HG02623 (cell line): ENCODE measurements around the gene RARG.
A peak's percentile ranks its signal among the peaks of the same experiment; 100 is the strongest.
"Not testable (repeated sequence)": the region's sequence is repeated elsewhere in the genome, so short reads cannot be mapped to it uniquely, and the experiment has no call there.

Experiments
- ATAC-seq: cut with Tn5 transposase; IDR thresholded peaks from one replicate; pipeline ENCODE4 v1.9.1; 2021; ENCODE audit warnings: moderate library complexity; ENCODE audit not compliant: unreplicated experiment

Gene RARG

DNA sequence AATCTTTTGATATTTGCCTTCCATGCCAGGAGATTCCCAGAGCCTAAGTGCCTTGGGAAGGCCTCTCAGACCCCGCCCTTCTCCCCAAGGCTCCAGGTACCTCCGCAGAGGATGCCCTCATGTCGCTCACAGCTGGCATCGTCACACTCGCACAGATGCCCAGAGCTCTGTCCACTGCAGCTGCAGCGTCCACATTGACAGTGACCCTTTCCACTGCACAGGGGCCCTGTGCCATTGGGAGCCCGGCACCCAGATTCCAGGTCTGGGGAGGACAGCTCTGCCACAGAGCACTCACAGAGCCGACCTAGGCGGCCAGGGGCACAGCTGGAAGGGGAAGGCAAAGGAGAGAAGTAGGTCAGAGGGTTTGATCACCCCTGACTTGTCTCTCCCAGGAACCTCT lies 39.0 kb downstream of the RARG start:
- ATAC-seq, result no peak

GRCh38 chr12:53192531-53193021 lies 39.4 kb downstream of the RARG start:
- no peak for ATAC-seq

DNA sequence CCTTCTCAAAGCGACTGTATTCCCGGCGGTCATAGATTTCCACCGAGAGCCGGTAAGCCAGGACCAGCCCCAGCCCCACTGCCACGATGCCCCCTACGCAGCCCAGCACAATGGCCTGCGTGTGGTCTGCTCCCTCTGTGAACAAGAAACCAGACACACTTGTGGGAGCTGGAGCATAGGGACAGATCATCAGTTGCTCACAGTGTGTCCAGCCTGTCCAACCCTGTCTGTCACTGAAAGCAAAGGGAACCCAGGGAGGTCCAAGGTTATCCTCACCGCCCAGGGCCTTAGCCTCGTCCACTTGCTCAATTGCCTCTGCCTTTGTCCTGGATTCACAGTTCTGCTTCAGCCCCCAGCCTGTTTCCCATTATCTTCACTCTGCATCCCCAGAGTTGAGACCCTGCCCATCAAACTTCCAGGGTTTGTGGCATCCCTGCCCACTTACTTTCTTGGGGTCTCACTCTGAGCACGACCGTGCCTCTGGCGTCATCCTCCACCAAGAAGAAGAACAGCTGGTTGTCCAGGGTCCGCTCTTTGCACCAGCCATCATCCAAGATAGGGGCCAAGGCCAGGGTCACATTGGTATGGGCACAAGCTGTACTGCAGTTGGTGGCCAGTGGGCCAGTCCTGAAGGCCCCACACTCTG lies 40.0 kb downstream of the RARG start:
- ATAC-seq, result no peak

GRCh38 chr12:53191096-53191884 lies 40.7 kb downstream of the RARG start:
- ATAC-seq, result no peak

DNA sequence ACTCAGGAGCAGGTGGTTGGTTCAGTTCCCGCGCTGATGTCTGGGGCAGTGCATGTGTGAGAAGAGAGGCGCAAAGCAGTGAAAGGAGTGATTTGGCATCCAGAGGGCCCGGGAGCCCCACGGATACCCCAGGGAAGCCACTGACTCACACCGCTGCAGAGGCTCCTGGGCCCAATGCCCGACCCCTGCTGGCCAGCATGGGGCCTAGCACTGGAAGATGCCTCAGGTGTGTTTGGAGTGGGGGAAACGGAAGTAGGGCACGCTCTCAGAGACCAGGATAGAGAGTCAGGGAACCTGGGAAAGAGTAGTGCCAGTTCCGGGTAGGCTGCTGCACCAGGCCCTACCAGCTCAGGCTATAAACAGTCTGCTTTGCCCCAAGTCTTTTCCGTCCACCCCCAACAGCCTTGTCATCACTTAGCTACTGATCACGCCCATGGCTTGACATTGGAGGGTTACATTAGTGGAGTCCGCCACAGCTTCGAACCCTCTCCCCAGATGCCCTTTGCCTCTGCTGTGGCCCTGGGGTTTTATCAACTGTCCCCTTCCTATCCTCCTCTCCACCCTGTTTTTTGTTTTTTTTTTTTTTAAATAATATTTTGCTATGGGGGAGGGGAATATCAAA lies 41.8 kb downstream of the RARG start:
- no peak for ATAC-seq

DNA sequence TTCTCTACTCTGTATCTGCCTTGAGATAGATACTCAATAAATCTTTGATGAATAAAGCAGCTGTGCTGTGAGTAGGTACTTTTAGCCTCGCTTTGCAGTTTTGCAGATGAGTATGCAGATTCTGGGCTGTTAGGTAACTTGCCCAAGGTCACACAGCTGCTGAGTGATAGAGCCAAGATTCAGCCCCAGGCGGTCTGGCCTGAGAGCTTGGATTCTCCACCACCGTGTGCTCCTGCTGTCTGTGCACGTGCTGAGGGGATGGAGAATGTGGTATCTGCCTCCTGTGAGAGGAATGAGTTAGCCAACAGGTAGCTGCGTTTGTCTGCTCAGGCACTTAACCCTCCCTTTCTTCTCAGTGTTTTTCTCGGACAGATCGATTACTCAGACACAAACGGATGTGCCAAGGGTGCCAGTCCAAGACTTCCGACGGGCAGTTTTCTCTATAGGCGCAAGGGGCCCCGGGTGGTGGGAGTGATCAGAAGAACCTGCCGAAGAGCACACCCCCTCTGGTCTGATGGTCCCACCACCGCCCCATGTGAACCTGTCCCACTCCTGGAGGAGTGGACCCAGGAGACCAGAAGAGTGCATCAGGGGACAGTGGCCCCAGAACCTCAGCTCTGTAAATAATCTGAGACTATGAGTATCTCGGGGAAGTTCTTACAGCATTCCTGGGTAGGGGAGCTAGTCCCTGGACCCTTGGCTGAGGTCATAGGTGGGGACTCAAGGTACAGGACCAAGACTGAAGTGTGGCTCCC lies 44.7 kb downstream of the RARG start:
- ATAC-seq, result no peak

- ATAC-seq, result no peak
Measured at GRCh38 chr12:53186745-53187144, 45.3 kb downstream of the RARG start.

- no peak for ATAC-seq
Measured at GRCh38 chr12:53185582-53186153, 46.3 kb downstream of the RARG start.

GRCh38 chr12:53184828-53185227 lies 47.2 kb downstream of the RARG start:
- ATAC-seq, result no peak

DNA sequence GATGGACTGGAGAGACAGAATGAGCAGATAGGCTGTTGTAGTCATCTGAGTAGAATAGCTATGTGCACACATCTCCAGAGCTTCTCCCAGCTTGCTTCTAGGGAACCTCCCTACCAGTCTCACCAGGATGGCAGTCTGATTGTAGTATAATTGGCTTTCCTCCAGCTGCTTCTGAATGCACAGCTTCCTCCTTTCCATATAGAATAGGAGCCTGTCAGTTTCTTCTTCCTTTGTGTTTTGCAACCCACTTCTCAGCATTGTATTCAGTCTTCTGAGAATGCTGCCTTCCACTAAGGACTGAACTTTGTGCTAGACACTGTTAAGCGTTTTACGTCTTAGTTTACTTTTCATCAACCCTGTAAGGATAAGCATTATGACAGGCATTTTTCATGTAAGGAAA lies 49.1 kb downstream of the RARG start:
- ATAC-seq, result no peak

- no peak for ATAC-seq
Measured at GRCh38 chr12:53181935-53182334, 50.1 kb downstream of the RARG start.

DNA sequence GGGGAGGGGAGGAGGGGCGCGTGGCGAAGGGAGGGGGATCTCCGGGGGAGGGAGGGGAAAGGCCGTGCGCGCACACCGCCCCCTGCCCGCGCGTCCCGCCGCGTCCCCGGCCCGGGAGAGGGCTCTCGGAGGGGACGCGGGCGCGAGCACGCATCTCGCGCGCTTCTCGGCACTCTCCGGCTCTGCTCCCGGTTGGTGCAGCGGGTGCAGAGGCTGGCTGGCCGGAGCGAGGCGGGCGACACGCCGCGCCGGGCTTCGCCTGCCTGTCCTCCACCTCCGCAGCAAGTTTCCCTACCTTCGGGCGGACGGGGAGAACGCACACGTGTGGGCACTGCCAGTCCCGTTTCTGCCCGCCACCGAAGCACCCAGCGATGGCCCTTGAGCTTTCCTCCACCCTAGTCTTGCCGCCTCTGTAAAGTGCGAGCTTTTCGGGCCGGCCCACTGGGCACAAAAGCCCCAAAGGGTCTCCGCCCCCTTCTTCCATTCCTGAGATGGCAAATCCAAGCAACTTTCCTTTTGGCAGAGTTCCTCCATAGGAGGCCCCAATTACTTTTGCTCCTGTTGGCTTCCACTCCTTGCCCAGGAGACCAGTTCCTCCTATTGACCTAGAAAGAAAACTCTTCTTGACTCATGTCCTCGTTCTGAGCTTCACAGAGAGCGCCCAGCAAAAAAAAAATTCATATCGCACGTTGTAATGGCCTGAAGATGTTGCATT lies 50.9 kb downstream of the RARG start:
- peak; percentile 40 for ATAC-seq

DNA sequence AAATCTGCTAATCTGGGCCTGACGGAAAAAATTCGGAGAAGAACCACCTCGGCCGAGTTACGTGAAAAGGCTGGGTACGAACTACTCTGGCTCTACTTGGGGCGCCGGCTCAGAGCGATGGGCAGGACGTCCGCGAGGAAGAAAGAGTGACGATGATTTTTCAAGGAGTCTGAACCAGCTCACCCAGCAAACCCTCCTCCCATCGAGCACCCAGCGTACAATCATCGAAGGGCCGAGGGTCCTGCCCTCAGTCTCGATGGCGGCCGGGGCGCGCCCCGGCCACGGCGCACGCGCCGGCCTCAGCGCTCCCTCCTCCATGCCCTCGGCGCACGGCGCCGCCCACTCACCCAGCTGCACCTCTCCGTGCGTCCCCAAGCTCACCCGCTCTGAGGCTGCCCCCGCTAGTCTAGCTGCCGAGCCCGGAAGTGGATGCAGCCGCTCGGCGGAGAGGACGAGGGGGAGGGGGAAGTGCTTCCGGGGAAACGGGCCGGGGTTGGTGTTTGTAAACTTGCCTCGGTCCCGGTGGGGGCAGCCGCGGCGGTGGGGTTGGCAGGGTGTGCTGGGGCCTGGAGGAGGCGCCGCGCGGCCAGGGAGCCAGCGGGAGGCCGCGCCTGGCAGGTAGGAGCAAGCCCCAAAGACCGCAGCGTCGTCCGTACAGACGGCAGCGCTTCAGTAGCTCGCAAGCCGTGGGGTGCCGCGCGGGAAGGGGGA lies 51.6 kb downstream of the RARG start, which contains the start of the genes CSAD and ZNF740:
TSS of gene CSAD (minus strand) at position 706 of the 711 bp plus-strand sequence. CDS start 7,455 bp downstream, outside the sequence.
TSS of gene ZNF740 (plus strand) at position 503 of the 711 bp plus-strand sequence. CDS start 1,262 bp downstream, outside the sequence.
- peak; percentile 85 for ATAC-seq

GRCh38 chr12:53179687-53180219 lies 52.3 kb downstream of the RARG start:
- ATAC-seq, result peak; percentile 5

DNA sequence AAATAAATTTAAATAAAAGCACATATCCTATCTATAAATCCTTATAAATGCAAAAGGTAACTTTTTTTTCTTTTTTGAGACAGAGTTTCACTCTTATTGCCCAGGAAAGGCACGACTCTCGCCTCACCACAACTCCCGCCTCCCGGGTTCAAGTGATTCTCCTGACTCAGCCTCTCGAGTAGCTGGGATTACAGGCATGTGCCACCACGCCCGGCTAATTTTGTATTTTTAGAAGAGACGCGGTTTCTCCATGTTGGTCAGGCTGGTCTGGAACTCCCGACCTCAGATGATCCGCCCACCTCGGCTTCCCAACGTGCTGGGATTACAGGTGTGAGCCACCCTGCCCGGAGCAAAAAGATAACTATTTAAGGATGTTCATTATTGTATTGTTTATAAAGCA lies 53.2 kb downstream of the RARG start:
- not testable (repeated sequence) for ATAC-seq

- not testable (repeated sequence) for ATAC-seq
Measured at GRCh38 chr12:53177447-53177846, 54.6 kb downstream of the RARG start.

DNA sequence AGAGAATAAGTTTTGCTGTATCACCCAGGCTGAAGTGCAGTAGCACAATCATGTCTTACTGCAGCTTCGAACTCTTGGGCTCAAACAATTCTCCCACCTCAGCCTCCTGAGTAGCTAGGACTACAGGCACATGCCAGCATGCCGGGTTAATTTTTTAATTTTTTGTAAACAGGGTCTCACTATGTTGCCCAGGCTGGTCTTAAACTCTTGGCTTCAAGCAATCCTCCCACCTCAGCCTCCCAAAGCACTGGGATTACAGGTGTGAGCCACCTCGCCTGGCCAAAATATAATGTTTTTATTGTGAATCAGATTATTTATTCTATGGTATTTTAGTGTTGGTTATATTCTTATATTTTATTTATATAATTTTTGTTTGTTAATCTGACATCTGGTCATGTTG lies 55.3 kb downstream of the RARG start:
- no peak for ATAC-seq

DNA sequence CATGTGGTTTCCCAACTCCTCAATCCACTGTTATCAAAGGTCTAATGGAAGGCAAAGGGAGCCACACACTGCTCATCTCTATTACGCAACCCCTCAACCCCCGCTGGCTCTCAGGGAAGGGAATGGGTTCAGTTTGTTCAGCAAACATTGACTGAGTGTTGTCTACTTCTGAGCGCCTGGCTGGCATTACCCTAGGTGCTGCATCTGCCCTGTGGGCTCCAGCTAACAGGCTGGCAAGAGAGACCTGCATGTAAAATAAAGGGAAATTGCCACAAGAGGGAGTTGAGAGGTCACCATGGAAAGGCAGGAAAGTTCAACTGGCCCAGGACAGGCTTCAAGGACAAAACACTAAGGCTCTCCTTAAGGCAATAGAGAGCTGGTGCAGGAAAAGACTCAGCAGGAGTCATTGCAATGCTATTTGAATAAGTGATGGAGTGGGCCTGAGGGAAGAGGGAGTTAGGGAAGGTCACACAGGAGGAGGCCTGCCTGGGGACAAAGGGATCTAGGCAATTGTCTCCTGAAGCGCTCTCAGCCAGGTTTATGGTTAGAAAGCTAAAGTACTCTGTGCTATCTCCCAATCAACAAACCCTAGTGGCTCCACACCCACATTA lies 57.0 kb downstream of the RARG start:
- no peak for ATAC-seq
